NCI-H1694 treated with DMSO at 0.1 percent for 48 hours (cell line): Measurements from ENCODE around the gene CENPH.
"Not testable (repeated sequence)": the region's sequence is repeated elsewhere in the genome, so short reads cannot be mapped to it uniquely, and the experiment has no call there.

Source experiments
- DNase-seq: peaks from one replicate; lab custom pipeline; 2025; lab: John Stamatoyannopoulos, UW

The CENPH gene

GRCh38 chr5:69189162-69190086, at the start of gene CENPH:
TSS of gene CENPH (plus strand) at chr5:69189583. CDS start at chr5:69189635, 52 bp downstream.
- peak; percentile 71 for DNase-seq

GRCh38 chr5:69140239-69140638, 49.1 kb upstream of the CENPH start:
- not testable (repeated sequence) for DNase-seq

GRCh38 chr5:69140827-69141226, 48.6 kb upstream of the CENPH start:
- DNase-seq, result no peak

GRCh38 chr5:69148576-69148975, 40.8 kb upstream of the CENPH start:
- not testable (repeated sequence) for DNase-seq

GRCh38 chr5:69148981-69149675, 40.3 kb upstream of the CENPH start:
- DNase-seq, result no peak

GRCh38 chr5:69149676-69150010, 39.7 kb upstream of the CENPH start:
- DNase-seq, result no peak

GRCh38 chr5:69152731-69153130, 36.7 kb upstream of the CENPH start:
- DNase-seq, result no peak

GRCh38 chr5:69156456-69156855, 32.9 kb upstream of the CENPH start:
- no peak for DNase-seq

GRCh38 chr5:69158039-69158438, 31.3 kb upstream of the CENPH start:
- no peak for DNase-seq

GRCh38 chr5:69160651-69161050, 28.7 kb upstream of the CENPH start:
- no peak for DNase-seq

GRCh38 chr5:69166686-69167492, 22.5 kb upstream of the CENPH start, which contains the start of gene CCNB1:
TSS of gene CCNB1 (plus strand) at chr5:69167150. CDS start at chr5:69167263, 113 bp downstream.
- peak; percentile 89 for DNase-seq

GRCh38 chr5:69167493-69167855, 21.9 kb upstream of the CENPH start:
- DNase-seq, result no peak

GRCh38 chr5:69167929-69168328, 21.5 kb upstream of the CENPH start:
- no peak for DNase-seq

GRCh38 chr5:69170495-69170894, 18.9 kb upstream of the CENPH start:
- no peak for DNase-seq

GRCh38 chr5:69170969-69171368, 18.4 kb upstream of the CENPH start:
- DNase-seq, result no peak

GRCh38 chr5:69181659-69182293, 7.6 kb upstream of the CENPH start:
- not testable (repeated sequence) for DNase-seq

- DNase-seq, result no peak
These were observed 4.8 kb upstream of the CENPH start for GRCh38 chr5:69184621-69185020.

GRCh38 chr5:69187342-69187741, 2.0 kb upstream of the CENPH start:
- DNase-seq, result no peak

GRCh38 chr5:69188811-69189161, 597 bp upstream of the CENPH start:
- no peak for DNase-seq

GRCh38 chr5:69202497-69202896, 13.1 kb downstream of the CENPH start:
- DNase-seq, result no peak

- no peak for DNase-seq
These were observed 17.3 kb downstream of the CENPH start for GRCh38 chr5:69206528-69207190.
